Activated T-helper 17 cell treated with anti-CD3 and anti-CD28 coated beads, Interleukin-2, amount 50 U/mL, for 72 hours (primary cell): ENCODE measurements around the gene WBP1L. TPM values are rescaled to one million over a fixed set of nuclear protein-coding genes. Genes with fewer than 3 reads are reported as not detected.

Source experiments
- ATAC-seq: fragments of 150-1000 bp; cut with Tn5 transposase; replicated peaks from 2 replicates; pipeline ENCODE4 v1.10.0; 2021; ENCODE audit warnings: mild to moderate bottlenecking, moderate library complexity
- H3K27ac Mint-ChIP-seq: one replicate; pipeline ENCODE4 v1.8.0; 2022; ENCODE audit warnings: mixed read lengths
- H3K27me3 Mint-ChIP-seq: one replicate; pipeline ENCODE4 v1.8.0; 2022; ENCODE audit warnings: mixed read lengths
- H3K36me3 Mint-ChIP-seq: one replicate; pipeline ENCODE4 v1.8.0; 2022; ENCODE audit warnings: low read depth, mild to moderate bottlenecking, mixed read lengths
- H3K4me1 Mint-ChIP-seq: one replicate; pipeline ENCODE4 v1.8.0; 2022; ENCODE audit warnings: mixed read lengths
- H3K4me3 Mint-ChIP-seq: one replicate; pipeline ENCODE4 v1.8.0; 2022; ENCODE audit warnings: mild to moderate bottlenecking, mixed read lengths
- H3K9me3 Mint-ChIP-seq: one replicate; pipeline ENCODE4 v1.8.0; 2022; ENCODE audit warnings: mixed read lengths
- total RNA-seq, 2 donors: library from RNA; stranded (reverse); gene quantifications; one replicate each; pipeline ENCODE4 v1.2.3, GENCODE V29; 2022

Gene WBP1L
- total RNA-seq, 2 donors from 2014 or later = 18.4 to 24.8 TPM

- Mint-ChIP-seq H3K9me3 (no peaks in the 10 kb centered on the region), H3K4me1 (peaks cover 21% of the 10 kb centered on the region), H3K4me3 (no peak overlapping the region), H3K27ac (no peak overlapping the region), H3K36me3 (peaks cover 49% of the 10 kb centered on the region), H3K27me3 (no peaks in the 10 kb centered on the region)
- ATAC-seq = no peak
Observed at GRCh38 chr10:102759497-102760210, 15.9 kb downstream of the WBP1L start.

- Mint-ChIP-seq H3K9me3 (no peaks in the 10 kb centered on the region), H3K4me1 (peaks cover 25% of the 10 kb centered on the region), H3K4me3 (no peak overlapping the region)
Observed at GRCh38 chr10:102761981-102762380, 18.2 kb downstream of the WBP1L start.

GRCh38 chr10:102762401-102763015 lies 18.8 kb downstream of the WBP1L start:
- no peak for ATAC-seq
- Mint-ChIP-seq H3K36me3 (peaks cover 61% of the 10 kb centered on the region), H3K9me3 (no peaks in the 10 kb centered on the region), H3K27ac (peak overlapping the region; percentile 33), H3K27me3 (no peaks in the 10 kb centered on the region), H3K4me1 (peaks cover 30% of the 10 kb centered on the region), H3K4me3 (no peak overlapping the region)

More at GRCh38 chr10:102761981-102762380, 18.2 kb downstream of the WBP1L start:
- Mint-ChIP-seq H3K27me3 (no peaks in the 10 kb centered on the region), H3K36me3 (peaks cover 61% of the 10 kb centered on the region), H3K27ac (no peak overlapping the region)
- ATAC-seq = no peak

- Mint-ChIP-seq H3K4me1 (peaks cover 31% of the 10 kb centered on the region), H3K27me3 (no peaks in the 10 kb centered on the region), H3K9me3 (no peaks in the 10 kb centered on the region), H3K36me3 (peaks cover 59% of the 10 kb centered on the region), H3K4me3 (no peak overlapping the region), H3K27ac (peak overlapping the region; percentile 33)
- ATAC-seq = no peak
Observed at GRCh38 chr10:102763037-102763607, 19.4 kb downstream of the WBP1L start.

- no peak overlapping the region for H3K4me3 Mint-ChIP-seq
- no peaks in the 10 kb centered on the region for H3K9me3 Mint-ChIP-seq
- H3K27me3 Mint-ChIP-seq = no peaks in the 10 kb centered on the region
- peaks cover 29% of the 10 kb centered on the region for H3K4me1 Mint-ChIP-seq
- H3K27ac Mint-ChIP-seq = peak overlapping the region; percentile 1
- H3K36me3 Mint-ChIP-seq = peaks cover 51% of the 10 kb centered on the region
- ATAC-seq = peak; percentile 82
Observed at GRCh38 chr10:102764470-102765161, 20.9 kb downstream of the WBP1L start.

- Mint-ChIP-seq H3K36me3 (peaks cover 45% of the 10 kb centered on the region), H3K27me3 (no peaks in the 10 kb centered on the region), H3K4me3 (no peak overlapping the region), H3K9me3 (no peaks in the 10 kb centered on the region), H3K27ac (peak overlapping the region; percentile 1), H3K4me1 (peaks cover 34% of the 10 kb centered on the region)
- ATAC-seq = no peak
Observed at GRCh38 chr10:102765336-102765735, 21.6 kb downstream of the WBP1L start.

- Mint-ChIP-seq H3K36me3 (peaks cover 33% of the 10 kb centered on the region), H3K9me3 (no peaks in the 10 kb centered on the region), H3K27me3 (no peaks in the 10 kb centered on the region), H3K27ac (no peak overlapping the region), H3K4me1 (peaks cover 33% of the 10 kb centered on the region), H3K4me3 (peak overlapping the region; percentile 16)
- peak; percentile 54 for ATAC-seq
Observed at GRCh38 chr10:102767428-102768160, 23.8 kb downstream of the WBP1L start.

- Mint-ChIP-seq H3K4me3 (no peak overlapping the region), H3K27me3 (no peaks in the 10 kb centered on the region), H3K27ac (peak overlapping the region; percentile 41), H3K9me3 (no peaks in the 10 kb centered on the region), H3K4me1 (peaks cover 47% of the 10 kb centered on the region), H3K36me3 (peaks cover 27% of the 10 kb centered on the region)
- ATAC-seq = no peak
Observed at GRCh38 chr10:102769375-102770107, 25.8 kb downstream of the WBP1L start.

- peak overlapping the region; percentile 41 for H3K27ac Mint-ChIP-seq
Observed at GRCh38 chr10:102770108-102770482, 26.3 kb downstream of the WBP1L start.

GRCh38 chr10:102770792-102771191 lies 27.0 kb downstream of the WBP1L start:
- Mint-ChIP-seq H3K9me3 (no peaks in the 10 kb centered on the region), H3K4me3 (no peak overlapping the region), H3K27me3 (no peaks in the 10 kb centered on the region), H3K36me3 (peaks cover 23% of the 10 kb centered on the region), H3K27ac (peak overlapping the region; percentile 46), H3K4me1 (peaks cover 51% of the 10 kb centered on the region)
- ATAC-seq = peak; percentile 36

More at GRCh38 chr10:102770108-102770482, 26.3 kb downstream of the WBP1L start:
- H3K4me1 Mint-ChIP-seq = peaks cover 49% of the 10 kb centered on the region
- peaks cover 27% of the 10 kb centered on the region for H3K36me3 Mint-ChIP-seq
- H3K27me3 Mint-ChIP-seq = no peaks in the 10 kb centered on the region
- ATAC-seq = peak; percentile 38
- no peaks in the 10 kb centered on the region for H3K9me3 Mint-ChIP-seq
- no peak overlapping the region for H3K4me3 Mint-ChIP-seq

- H3K9me3 Mint-ChIP-seq = no peaks in the 10 kb centered on the region
- peaks cover 43% of the 10 kb centered on the region for H3K4me1 Mint-ChIP-seq
- peak overlapping the region; percentile 61 for H3K27ac Mint-ChIP-seq
Observed at GRCh38 chr10:102773320-102773719, 29.6 kb downstream of the WBP1L start.

GRCh38 chr10:102773986-102774385 lies 30.2 kb downstream of the WBP1L start:
- Mint-ChIP-seq H3K36me3 (peaks cover 26% of the 10 kb centered on the region), H3K4me1 (peaks cover 43% of the 10 kb centered on the region), H3K27me3 (no peaks in the 10 kb centered on the region), H3K4me3 (peak overlapping the region; percentile 4), H3K9me3 (no peaks in the 10 kb centered on the region), H3K27ac (peak overlapping the region; percentile 61)
- ATAC-seq = peak; percentile 30

More at GRCh38 chr10:102773320-102773719, 29.6 kb downstream of the WBP1L start:
- H3K4me3 Mint-ChIP-seq = no peak overlapping the region
- ATAC-seq = no peak
- H3K27me3 Mint-ChIP-seq = no peaks in the 10 kb centered on the region
- peaks cover 26% of the 10 kb centered on the region for H3K36me3 Mint-ChIP-seq

- no peaks in the 10 kb centered on the region for H3K27me3 Mint-ChIP-seq
- H3K4me3 Mint-ChIP-seq = no peak overlapping the region
Observed at GRCh38 chr10:102775201-102775934, 31.6 kb downstream of the WBP1L start.

More at GRCh38 chr10:102775201-102775934, 31.6 kb downstream of the WBP1L start:
- H3K36me3 Mint-ChIP-seq = peaks cover 35% of the 10 kb centered on the region
- no peak for ATAC-seq
- no peak overlapping the region for H3K27ac Mint-ChIP-seq
- peaks cover 38% of the 10 kb centered on the region for H3K4me1 Mint-ChIP-seq
- no peaks in the 10 kb centered on the region for H3K9me3 Mint-ChIP-seq
